GM12864 (cell line): ENCODE results near the gene CYP2W1.

Experiments used
- DNase-seq: peaks from one replicate; pipeline ENCODE4 v3.0.0-alpha.2; 2011; ENCODE audit warnings: low read depth
- H3K4me3 ChIP-seq: 2 replicates; pipeline ENCODE4 v1.5.1; 2011; ENCODE audit warnings: mild to moderate bottlenecking, low read depth, low read length, control low read depth
- TF ChIP-seq, protein P1 (sequence below): IDR thresholded peaks from 2 replicates; pipeline ENCODE4 v1.5.1; 2011; ENCODE audit warnings: low read depth, mild to moderate bottlenecking, moderate library complexity, low read length, control low read depth, inconsistent platforms; ENCODE audit errors: missing control alignments

CYP2W1 gene

GRCh38 chr7:983004-983615 is at the start of gene CYP2W1:
TSS of gene CYP2W1 (plus strand) at chr7:983181. CDS start at chr7:983212, 31 bp downstream.
- no peak within 1 kb of the TSS for H3K4me3 ChIP-seq
- DNase-seq, result no peak
- TF ChIP-seq, protein P1, sequence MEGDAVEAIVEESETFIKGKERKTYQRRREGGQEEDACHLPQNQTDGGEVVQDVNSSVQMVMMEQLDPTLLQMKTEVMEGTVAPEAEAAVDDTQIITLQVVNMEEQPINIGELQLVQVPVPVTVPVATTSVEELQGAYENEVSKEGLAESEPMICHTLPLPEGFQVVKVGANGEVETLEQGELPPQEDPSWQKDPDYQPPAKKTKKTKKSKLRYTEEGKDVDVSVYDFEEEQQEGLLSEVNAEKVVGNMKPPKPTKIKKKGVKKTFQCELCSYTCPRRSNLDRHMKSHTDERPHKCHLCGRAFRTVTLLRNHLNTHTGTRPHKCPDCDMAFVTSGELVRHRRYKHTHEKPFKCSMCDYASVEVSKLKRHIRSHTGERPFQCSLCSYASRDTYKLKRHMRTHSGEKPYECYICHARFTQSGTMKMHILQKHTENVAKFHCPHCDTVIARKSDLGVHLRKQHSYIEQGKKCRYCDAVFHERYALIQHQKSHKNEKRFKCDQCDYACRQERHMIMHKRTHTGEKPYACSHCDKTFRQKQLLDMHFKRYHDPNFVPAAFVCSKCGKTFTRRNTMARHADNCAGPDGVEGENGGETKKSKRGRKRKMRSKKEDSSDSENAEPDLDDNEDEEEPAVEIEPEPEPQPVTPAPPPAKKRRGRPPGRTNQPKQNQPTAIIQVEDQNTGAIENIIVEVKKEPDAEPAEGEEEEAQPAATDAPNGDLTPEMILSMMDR, result no peak

GRCh38 chr7:934469-935163 is 48.4 kb upstream of the CYP2W1 start:
- H3K4me3 ChIP-seq, result no peak overlapping the region
- no peak for DNase-seq
- TF ChIP-seq, protein P1, result no peak

- TF ChIP-seq, protein P1, result no peak
- DNase-seq, result no peak
- no peak overlapping the region for H3K4me3 ChIP-seq
These were observed 47.7 kb upstream of the CYP2W1 start for GRCh38 chr7:935164-935873.

DNA sequence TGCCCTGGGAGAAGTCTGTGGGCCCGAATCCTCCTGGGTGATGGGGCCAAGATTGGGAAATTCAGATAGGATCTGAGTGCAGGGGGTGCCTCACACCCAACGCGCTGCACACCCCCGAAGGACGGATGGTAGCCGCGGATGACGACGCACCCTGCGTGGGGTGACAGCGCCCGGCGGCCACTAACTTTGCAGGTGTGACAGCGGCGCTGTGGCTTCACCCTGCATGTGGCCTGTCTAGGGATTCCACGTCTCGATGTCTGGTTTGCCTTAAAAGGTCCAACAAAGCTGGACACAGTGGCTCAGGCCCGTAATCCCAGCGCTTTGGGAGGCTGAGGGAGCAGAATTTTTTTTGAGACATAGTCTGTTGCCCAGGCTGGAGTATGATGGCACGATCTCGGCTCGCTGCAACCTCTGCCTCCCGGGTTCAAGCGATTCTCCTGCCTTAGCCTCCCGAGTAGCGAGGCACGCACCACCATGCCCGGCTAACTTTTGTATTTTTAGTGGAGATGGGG is 47.1 kb upstream of the CYP2W1 start:
- no peak for DNase-seq
- TF ChIP-seq, protein P1, result peak; percentile 2
- no peak overlapping the region for H3K4me3 ChIP-seq

GRCh38 chr7:936386-937054 is 46.5 kb upstream of the CYP2W1 start:
- TF ChIP-seq, protein P1, result no peak
- DNase-seq, result peak; percentile 76
- H3K4me3 ChIP-seq, result no peak overlapping the region; the same call in 1 of the 2 replicates

- H3K4me3 ChIP-seq, result no peak overlapping the region
- TF ChIP-seq, protein P1, result no peak
- no peak for DNase-seq
These were observed 45.0 kb upstream of the CYP2W1 start for GRCh38 chr7:937856-938484.
